GM12878 (cell line): ENCODE data around the gene SCGB3A1. TPM values are rescaled to one million over a fixed set of nuclear protein-coding genes. Genes with fewer than 3 reads are reported as not detected.

Source experiments
- ATAC-seq: fragments of 200-7000 bp; cut with Tn5 transposase; 3 replicates; pipeline ENCODE4 v1.9.1; 2020; ENCODE audit warnings: mild to moderate bottlenecking, moderate library complexity
- BruUV-seq: library from RNA; stranded (reverse); fragments of 400-500 nt; replicated peaks from 2 replicates; lab custom pipeline; 2021; lab: Mats Ljungman, UMichigan
- CTCF ChIA-PET: fragments of 300-600 bp; sonication (Branson Sonifier 250); formaldehyde crosslinking; extraction: SDS; loops from one replicate; lab custom pipeline; 2021; ENCODE audit warnings: inconsistent platforms; lab: Yijun Ruan, JAX
- POLR2A ChIA-PET: fragments of 350-600 bp; formaldehyde crosslinking; extraction: SDS; loops from one replicate; lab custom pipeline; 2021; ENCODE audit warnings: inconsistent platforms; lab: Charles Lee
- RAD21 ChIA-PET: fragments of 300-600 bp; sonication (Branson Sonifier 250); formaldehyde crosslinking; loops from one replicate; lab custom pipeline; 2023; ENCODE audit warnings: antibody characterized with exemption; ENCODE audit not compliant: unreplicated experiment; lab: Charles Lee
- SMC1A ChIA-PET: fragments of 300-600 bp; sonication (Branson Sonifier 250); formaldehyde crosslinking; loops from one replicate; lab custom pipeline; 2023; ENCODE audit not compliant: unreplicated experiment, uncharacterized antibody; lab: Charles Lee
- DNase-seq: peaks from one replicate; pipeline ENCODE4 v3.0.0-alpha.2; 2011; ENCODE audit warnings: low read depth, low spot score
- FAIRE-seq: peaks from 3 replicates; lab custom pipeline; 2011; peaks lifted over from hg19 to GRCh38; lab: Jason Lieb, UNC
- H2AFZ ChIP-seq: 2 replicates; pipeline ENCODE4 v1.6.0; 2011; ENCODE audit warnings: low read depth, low read length, control low read depth; ENCODE audit not compliant: control insufficient read depth
- H3K27ac ChIP-seq: 2 replicates; pipeline ENCODE4 v1.5.1; 2011; ENCODE audit warnings: control low read depth; ENCODE audit not compliant: control insufficient read depth, insufficient read depth
- H3K27me3 ChIP-seq, 2 experiments: replicated peaks in 1 of 2; 2 replicates each; pipeline versions ENCODE4 v1.6.0 to v1.6.1; 2011; ENCODE audit warnings: low read length in 1 of 2; ENCODE audit not compliant: control insufficient read depth in 2 of 2, insufficient read depth in 2 of 2
- H3K36me3 ChIP-seq, 2 experiments: 2 replicates each; pipeline ENCODE4 v1.5.1; 2011; ENCODE audit warnings: low read length in 1 of 2; ENCODE audit not compliant: control insufficient read depth in 2 of 2, insufficient read depth in 2 of 2
- H3K4me1 ChIP-seq: 2 replicates; pipeline ENCODE4 v1.6.1; 2011; ENCODE audit warnings: mild to moderate bottlenecking, low read length, moderate library complexity, mixed read lengths; ENCODE audit not compliant: control insufficient read depth, insufficient read depth
- H3K4me2 ChIP-seq: 2 replicates; pipeline ENCODE4 v1.6.0; 2011; ENCODE audit warnings: control low read depth; ENCODE audit not compliant: control insufficient read depth, insufficient read depth
- H3K4me3 ChIP-seq: fragments of 200-600 bp; sonication (generic); 2 replicates; pipeline ENCODE4 v1.5.1; 2016
- H3K79me2 ChIP-seq: 2 replicates; pipeline ENCODE4 v1.6.0; 2011; ENCODE audit warnings: low read length; ENCODE audit not compliant: control insufficient read depth, insufficient read depth
- H3K9ac ChIP-seq: 2 replicates; pipeline ENCODE4 v1.8.0; 2011; ENCODE audit warnings: low read length, control low read depth, mixed read lengths; ENCODE audit not compliant: control insufficient read depth, insufficient read depth
- H3K9me3 ChIP-seq: replicated peaks from 3 replicates; pipeline ENCODE4 v1.5.1; 2011; ENCODE audit warnings: mild to moderate bottlenecking, low read length; ENCODE audit not compliant: control insufficient read depth, insufficient read depth
- H4K20me1 ChIP-seq: 2 replicates; pipeline ENCODE4 v1.6.0; 2011; ENCODE audit not compliant: control insufficient read depth, insufficient read depth
- EP300 ChIP-seq, 2 experiments: fragments of 150-350 bp in 1 of 2; IDR thresholded peaks; 2 replicates each; pipeline ENCODE4 v1.6.1; 2011 to 2012; ENCODE audit warnings: low read depth in 2 of 2, low read length in 2 of 2, borderline replicate concordance in 1 of 2, improper control_type of control experiment in 1 of 2, inconsistent platforms in 1 of 2; ENCODE audit not compliant: control insufficient read depth in 1 of 2
- POLR2A ChIP-seq: IDR thresholded peaks from 2 replicates; pipeline ENCODE4 v1.6.1; 2011; ENCODE audit warnings: low read depth, mild to moderate bottlenecking, low read length
- RELA ChIP-seq: fragments of 450-650 bp; IDR thresholded peaks from 2 replicates; pipeline ENCODE4 v1.8.0; 2014; ENCODE audit warnings: borderline replicate concordance; ENCODE audit not compliant: partially characterized antibody
- WGBS: methylation state at CpG from one replicate; pipeline ENCODE4 v1.1.6; 2016; ENCODE audit warnings: low lambda C conversion rate; ENCODE audit not compliant: insufficient replicate concordance, insufficient coverage; ENCODE audit errors: missing lambda C conversion rate; 5-methylcytosine and 5-hydroxymethylcytosine counted together
- in situ Hi-C: fragments of 300-500 bp; cut with MboI; formaldehyde crosslinking; loops from 9 replicates; pipeline ENCODE4 v1.14.3; 2018; ENCODE audit warnings: mixed read lengths
- intact Hi-C: fragments of 100-400 bp; cut with micrococcal nuclease; formaldehyde crosslinking; loops from one replicate; pipeline ENCODE4 v1.14.2; 2022; ENCODE audit not compliant: unreplicated experiment
- polyA plus RNA-seq, 11 experiments: library from polyadenylated mRNA; depleted of rRNA in 4 of 11; unstranded in 6 of 11; stranded (reverse) in 5 of 11; fragments of >200 nt; fragmentation: Nextera tagmentation in 4 of 11; fragmentation: Illumina TruSeq in 1 of 11; extraction: Ambion mirVana in 4 of 11; extraction: Trizol in 1 of 11; gene quantifications; 1 replicate in 1 of 11; 2 replicates in 10 of 11; pipeline versions ENCODE4 v1.2.1 to v1.2.3, GENCODE V29; 2011 to 2016; ENCODE audit warnings: inconsistent platforms in 2 of 11, missing spikeins in 2 of 11, low read depth in 1 of 11
- total RNA-seq, 4 experiments: library from RNA; depleted of rRNA in 3 of 4; stranded (reverse); fragments of >200 nt in 3 of 4; fragmentation: Illumina TruSeq in 1 of 4; extraction: Trizol in 1 of 4; gene quantifications; 2 replicates each; pipeline versions ENCODE4 v1.2.1 to v1.2.3, GENCODE V29; 2013 to 2021
- TF ChIP-seq, protein P1 (sequence below): fragments of 450-650 bp; IDR thresholded peaks from 2 replicates; pipeline ENCODE4 v1.6.1; 2017; ENCODE audit warnings: mild to moderate bottlenecking
- TF ChIP-seq, protein P2 (sequence below): IDR thresholded peaks from 2 replicates; pipeline ENCODE4 v1.6.1; 2012; ENCODE audit warnings: improper control_type of control experiment, low read depth, low read length; ENCODE audit not compliant: insufficient replicate concordance
- TF ChIP-seq, protein P3 (sequence below): IDR thresholded peaks from 2 replicates; pipeline ENCODE4 v1.6.1; 2012; ENCODE audit warnings: mild to moderate bottlenecking, low read depth, low read length

The SCGB3A1 gene
- total and polyA plus RNA-seq, 10 of the 15 experiments (the other 5 are each of a cell fraction or from before 2014, with no cell fraction given): 0.46 TPM; not detected in 9

- no TSS peak for BruUV-seq
- ChIA-PET CTCF (no interaction called here), POLR2A (no interaction called here), SMC1A (no interaction called here), RAD21 (no interaction called here)
- no peaks in the 10 kb centered on the region for H4K20me1 ChIP-seq
- H3K79me2 ChIP-seq: no peaks in the 10 kb centered on the region
- H3K9me3 ChIP-seq: no peaks in the 10 kb centered on the region
- FAIRE-seq (no peak), DNase-seq (no peak), ATAC-seq (no peak)
- intact Hi-C loops (no loop called here), in situ Hi-C loops (no loop called here)
- no peak overlapping the region for H3K9ac ChIP-seq
- H3K4me2 ChIP-seq: no peak overlapping the region
- H3K4me1 ChIP-seq: no peaks in the 10 kb centered on the region
- 70% methylated on average over 19 of the region's 19 CpGs for WGBS
- H3K27ac ChIP-seq: no peak overlapping the region
- peaks cover 0 to 3% of the 10 kb centered on the region in 2 experiments; a peak in 1 of 4 replicates for H3K27me3 ChIP-seq
- H2AFZ ChIP-seq: no peak overlapping the region
- H3K36me3 ChIP-seq: no peaks in the 10 kb centered on the region
- H3K4me3 ChIP-seq: no peak overlapping the region
- TF ChIP-seq, protein P1, sequence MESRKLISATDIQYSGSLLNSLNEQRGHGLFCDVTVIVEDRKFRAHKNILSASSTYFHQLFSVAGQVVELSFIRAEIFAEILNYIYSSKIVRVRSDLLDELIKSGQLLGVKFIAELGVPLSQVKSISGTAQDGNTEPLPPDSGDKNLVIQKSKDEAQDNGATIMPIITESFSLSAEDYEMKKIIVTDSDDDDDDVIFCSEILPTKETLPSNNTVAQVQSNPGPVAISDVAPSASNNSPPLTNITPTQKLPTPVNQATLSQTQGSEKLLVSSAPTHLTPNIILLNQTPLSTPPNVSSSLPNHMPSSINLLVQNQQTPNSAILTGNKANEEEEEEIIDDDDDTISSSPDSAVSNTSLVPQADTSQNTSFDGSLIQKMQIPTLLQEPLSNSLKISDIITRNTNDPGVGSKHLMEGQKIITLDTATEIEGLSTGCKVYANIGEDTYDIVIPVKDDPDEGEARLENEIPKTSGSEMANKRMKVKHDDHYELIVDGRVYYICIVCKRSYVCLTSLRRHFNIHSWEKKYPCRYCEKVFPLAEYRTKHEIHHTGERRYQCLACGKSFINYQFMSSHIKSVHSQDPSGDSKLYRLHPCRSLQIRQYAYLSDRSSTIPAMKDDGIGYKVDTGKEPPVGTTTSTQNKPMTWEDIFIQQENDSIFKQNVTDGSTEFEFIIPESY: no peak
- TF ChIP-seq EP300 (IDR thresholded peaks at IDR 0.05; ENCODE audit: borderline replicate concordance in 1 of 2, control insufficient read depth in 1 of 2, low read depth in 2 of 2, low read length in 2 of 2): no peak
- no peak for TF ChIP-seq POLR2A
- TF ChIP-seq RELA: no peak
- TF ChIP-seq, protein P2, sequence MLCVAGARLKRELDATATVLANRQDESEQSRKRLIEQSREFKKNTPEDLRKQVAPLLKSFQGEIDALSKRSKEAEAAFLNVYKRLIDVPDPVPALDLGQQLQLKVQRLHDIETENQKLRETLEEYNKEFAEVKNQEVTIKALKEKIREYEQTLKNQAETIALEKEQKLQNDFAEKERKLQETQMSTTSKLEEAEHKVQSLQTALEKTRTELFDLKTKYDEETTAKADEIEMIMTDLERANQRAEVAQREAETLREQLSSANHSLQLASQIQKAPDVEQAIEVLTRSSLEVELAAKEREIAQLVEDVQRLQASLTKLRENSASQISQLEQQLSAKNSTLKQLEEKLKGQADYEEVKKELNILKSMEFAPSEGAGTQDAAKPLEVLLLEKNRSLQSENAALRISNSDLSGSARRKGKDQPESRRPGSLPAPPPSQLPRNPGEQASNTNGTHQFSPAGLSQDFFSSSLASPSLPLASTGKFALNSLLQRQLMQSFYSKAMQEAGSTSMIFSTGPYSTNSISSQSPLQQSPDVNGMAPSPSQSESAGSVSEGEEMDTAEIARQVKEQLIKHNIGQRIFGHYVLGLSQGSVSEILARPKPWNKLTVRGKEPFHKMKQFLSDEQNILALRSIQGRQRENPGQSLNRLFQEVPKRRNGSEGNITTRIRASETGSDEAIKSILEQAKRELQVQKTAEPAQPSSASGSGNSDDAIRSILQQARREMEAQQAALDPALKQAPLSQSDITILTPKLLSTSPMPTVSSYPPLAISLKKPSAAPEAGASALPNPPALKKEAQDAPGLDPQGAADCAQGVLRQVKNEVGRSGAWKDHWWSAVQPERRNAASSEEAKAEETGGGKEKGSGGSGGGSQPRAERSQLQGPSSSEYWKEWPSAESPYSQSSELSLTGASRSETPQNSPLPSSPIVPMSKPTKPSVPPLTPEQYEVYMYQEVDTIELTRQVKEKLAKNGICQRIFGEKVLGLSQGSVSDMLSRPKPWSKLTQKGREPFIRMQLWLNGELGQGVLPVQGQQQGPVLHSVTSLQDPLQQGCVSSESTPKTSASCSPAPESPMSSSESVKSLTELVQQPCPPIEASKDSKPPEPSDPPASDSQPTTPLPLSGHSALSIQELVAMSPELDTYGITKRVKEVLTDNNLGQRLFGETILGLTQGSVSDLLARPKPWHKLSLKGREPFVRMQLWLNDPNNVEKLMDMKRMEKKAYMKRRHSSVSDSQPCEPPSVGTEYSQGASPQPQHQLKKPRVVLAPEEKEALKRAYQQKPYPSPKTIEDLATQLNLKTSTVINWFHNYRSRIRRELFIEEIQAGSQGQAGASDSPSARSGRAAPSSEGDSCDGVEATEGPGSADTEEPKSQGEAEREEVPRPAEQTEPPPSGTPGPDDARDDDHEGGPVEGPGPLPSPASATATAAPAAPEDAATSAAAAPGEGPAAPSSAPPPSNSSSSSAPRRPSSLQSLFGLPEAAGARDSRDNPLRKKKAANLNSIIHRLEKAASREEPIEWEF: no peak
- TF ChIP-seq, protein P3, sequence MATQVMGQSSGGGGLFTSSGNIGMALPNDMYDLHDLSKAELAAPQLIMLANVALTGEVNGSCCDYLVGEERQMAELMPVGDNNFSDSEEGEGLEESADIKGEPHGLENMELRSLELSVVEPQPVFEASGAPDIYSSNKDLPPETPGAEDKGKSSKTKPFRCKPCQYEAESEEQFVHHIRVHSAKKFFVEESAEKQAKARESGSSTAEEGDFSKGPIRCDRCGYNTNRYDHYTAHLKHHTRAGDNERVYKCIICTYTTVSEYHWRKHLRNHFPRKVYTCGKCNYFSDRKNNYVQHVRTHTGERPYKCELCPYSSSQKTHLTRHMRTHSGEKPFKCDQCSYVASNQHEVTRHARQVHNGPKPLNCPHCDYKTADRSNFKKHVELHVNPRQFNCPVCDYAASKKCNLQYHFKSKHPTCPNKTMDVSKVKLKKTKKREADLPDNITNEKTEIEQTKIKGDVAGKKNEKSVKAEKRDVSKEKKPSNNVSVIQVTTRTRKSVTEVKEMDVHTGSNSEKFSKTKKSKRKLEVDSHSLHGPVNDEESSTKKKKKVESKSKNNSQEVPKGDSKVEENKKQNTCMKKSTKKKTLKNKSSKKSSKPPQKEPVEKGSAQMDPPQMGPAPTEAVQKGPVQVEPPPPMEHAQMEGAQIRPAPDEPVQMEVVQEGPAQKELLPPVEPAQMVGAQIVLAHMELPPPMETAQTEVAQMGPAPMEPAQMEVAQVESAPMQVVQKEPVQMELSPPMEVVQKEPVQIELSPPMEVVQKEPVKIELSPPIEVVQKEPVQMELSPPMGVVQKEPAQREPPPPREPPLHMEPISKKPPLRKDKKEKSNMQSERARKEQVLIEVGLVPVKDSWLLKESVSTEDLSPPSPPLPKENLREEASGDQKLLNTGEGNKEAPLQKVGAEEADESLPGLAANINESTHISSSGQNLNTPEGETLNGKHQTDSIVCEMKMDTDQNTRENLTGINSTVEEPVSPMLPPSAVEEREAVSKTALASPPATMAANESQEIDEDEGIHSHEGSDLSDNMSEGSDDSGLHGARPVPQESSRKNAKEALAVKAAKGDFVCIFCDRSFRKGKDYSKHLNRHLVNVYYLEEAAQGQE: no peak
These were observed 2.3 kb upstream of the SCGB3A1 start for GRCh38 chr5:180593446-180594206.
